ENCODE data around the gene CCDC57. TPM values are rescaled to one million over a fixed set of nuclear protein-coding genes. Genes with fewer than 3 reads are reported as not detected.

Gene CCDC57
- total and polyA plus RNA-seq, 2 experiments from 2014 or later, result 46.2 to 53.5 TPM

- Histone ChIP-seq H3K9me3 (ENCODE audit: low read depth) (no peaks in the 10 kb centered on the region), H3K4me1 (ENCODE audit: low read depth) (peaks cover 47% of the 10 kb centered on the region), H3K27ac (peak overlapping the region; percentile 90), H3K27me3 (no peaks in the 10 kb centered on the region), H3K36me3 (no peaks in the 10 kb centered on the region), H3K4me3 (no peak overlapping the region)
- no peak for TF ChIP-seq CTCF (IDR thresholded peaks at IDR 0.05; ENCODE audit: low read depth, low read length)
- DNase-seq (ENCODE audit: low read depth in 1 of 2, low spot score in 1 of 2), result no peak
These were observed 94.4 kb downstream of the CCDC57 start for GRCh38 chr17:82118168-82118814.

- peaks cover 47% of the 10 kb centered on the region for H3K4me1 ChIP-seq (ENCODE audit: low read depth)
- H3K36me3 ChIP-seq, result no peaks in the 10 kb centered on the region
- H3K27ac ChIP-seq, result peak overlapping the region; percentile 90
- H3K9me3 ChIP-seq (ENCODE audit: low read depth), result no peaks in the 10 kb centered on the region
- H3K4me3 ChIP-seq, result no peak overlapping the region
- DNase-seq (ENCODE audit: low read depth in 1 of 2, low spot score in 1 of 2), result no peak
- H3K27me3 ChIP-seq, result no peaks in the 10 kb centered on the region
- TF ChIP-seq CTCF (IDR thresholded peaks at IDR 0.05; ENCODE audit: low read depth, low read length), result no peak
These were observed 95.2 kb downstream of the CCDC57 start for GRCh38 chr17:82117139-82118090.

GRCh38 chr17:82116246-82116645 is 96.4 kb downstream of the CCDC57 start:
- Histone ChIP-seq H3K36me3 (no peaks in the 10 kb centered on the region), H3K4me1 (ENCODE audit: low read depth) (peaks cover 36% of the 10 kb centered on the region), H3K9me3 (ENCODE audit: low read depth) (no peaks in the 10 kb centered on the region), H3K27me3 (no peaks in the 10 kb centered on the region), H3K27ac (no peak overlapping the region), H3K4me3 (no peak overlapping the region)
- no peak for DNase-seq (ENCODE audit: low read depth in 1 of 2, low spot score in 1 of 2)
- no peak for TF ChIP-seq CTCF (IDR thresholded peaks at IDR 0.05; ENCODE audit: low read depth, low read length)

GRCh38 chr17:82114872-82115271 is 97.8 kb downstream of the CCDC57 start:
- H3K4me3 ChIP-seq, result no peak overlapping the region
- no peak for TF ChIP-seq CTCF (IDR thresholded peaks at IDR 0.05; ENCODE audit: low read depth, low read length)
- DNase-seq (ENCODE audit: low read depth in 1 of 2, low spot score in 1 of 2), result no peak

GRCh38 chr17:82114447-82114846 is 98.2 kb downstream of the CCDC57 start:
- no peak for TF ChIP-seq CTCF (IDR thresholded peaks at IDR 0.05; ENCODE audit: low read depth, low read length)
- no peaks in the 10 kb centered on the region for H3K36me3 ChIP-seq
- no peaks in the 10 kb centered on the region for H3K9me3 ChIP-seq (ENCODE audit: low read depth)
- H3K4me3 ChIP-seq, result no peak overlapping the region
- no peak overlapping the region for H3K27ac ChIP-seq
- H3K27me3 ChIP-seq, result no peaks in the 10 kb centered on the region
- peaks cover 33% of the 10 kb centered on the region for H3K4me1 ChIP-seq (ENCODE audit: low read depth)
- DNase-seq (ENCODE audit: low read depth in 1 of 2, low spot score in 1 of 2), result no peak

More at GRCh38 chr17:82114872-82115271, 97.8 kb downstream of the CCDC57 start:
- Histone ChIP-seq H3K27me3 (no peaks in the 10 kb centered on the region), H3K9me3 (ENCODE audit: low read depth) (no peaks in the 10 kb centered on the region), H3K4me1 (ENCODE audit: low read depth) (peaks cover 33% of the 10 kb centered on the region), H3K27ac (no peak overlapping the region), H3K36me3 (no peaks in the 10 kb centered on the region)
